Activated T-helper 2 cell treated with anti-CD3 and anti-CD28 coated beads, Interferon-gamma antibody, Interleukin-2, Interleukin-4, amounts not matched to agents 10 μg/mL and 5 μg/mL and 100 μg/mL, durations not matched to agents 14 hours and 24 hours and 36 hours (primary cell): Measurements from ENCODE around the gene GPR27. TPM values are rescaled to one million over a fixed set of nuclear protein-coding genes. Genes with fewer than 3 reads are reported as not detected.

Source experiments
- DNase-seq: peaks from one replicate; pipeline ENCODE4 v3.0.0; 2021; ENCODE audit warnings: low spot score
- H3K27ac Mint-ChIP-seq: one replicate; pipeline ENCODE4 v1.8.0; 2021; ENCODE audit warnings: mixed read lengths
- H3K27me3 Mint-ChIP-seq: one replicate; pipeline ENCODE4 v1.8.0; 2021; ENCODE audit warnings: low read depth, mixed read lengths
- H3K36me3 Mint-ChIP-seq: one replicate; pipeline ENCODE4 v1.8.0; 2021; ENCODE audit warnings: low read depth, mixed read lengths
- H3K4me1 Mint-ChIP-seq: one replicate; pipeline ENCODE4 v1.8.0; 2021; ENCODE audit warnings: low read depth, mixed read lengths
- H3K4me3 Mint-ChIP-seq: one replicate; pipeline ENCODE4 v1.8.0; 2021; ENCODE audit warnings: low read depth, mild to moderate bottlenecking, moderate library complexity, mixed read lengths
- H3K9me3 Mint-ChIP-seq: one replicate; pipeline ENCODE4 v1.8.0; 2021; ENCODE audit warnings: mixed read lengths
- intact Hi-C: fragments of 100-400 bp; cut with micrococcal nuclease; formaldehyde crosslinking; loops from one replicate; pipeline ENCODE4 v1.15.1; 2023
- total RNA-seq: library from RNA; stranded (reverse); gene quantifications from 2 replicates; pipeline ENCODE4 v1.2.3, GENCODE V29; 2022

The GPR27 gene
- total RNA-seq, 1 donor from 2014 or later, result 0.62 TPM

- no peaks in the 10 kb centered on the region for H3K36me3 Mint-ChIP-seq
- no peaks in the 10 kb centered on the region for H3K9me3 Mint-ChIP-seq
- DNase-seq, result no peak
- no peak overlapping the region for H3K4me3 Mint-ChIP-seq
- H3K27ac Mint-ChIP-seq, result no peak overlapping the region
- H3K27me3 Mint-ChIP-seq, result peaks cover 60% of the 10 kb centered on the region
- peaks cover 33% of the 10 kb centered on the region for H3K4me1 Mint-ChIP-seq
- intact Hi-C loops, result no loop called here
Observed at GRCh38 chr3:71783152-71783551, 29.5 kb downstream of the GPR27 start.

GRCh38 chr3:71784201-71784913 is 30.7 kb downstream of the GPR27 start:
- H3K27me3 Mint-ChIP-seq, result peaks cover 60% of the 10 kb centered on the region

GRCh38 chr3:71784914-71785531 is 31.4 kb downstream of the GPR27 start, which contains the start of gene PROK2:
PROK2 (minus strand) TSS chr3:71785148; CDS start chr3:71785052, 96 bp downstream.
- H3K9me3 Mint-ChIP-seq, result no peaks in the 10 kb centered on the region
- peak within 1 kb of the TSS; percentile 53 for H3K27ac Mint-ChIP-seq
- DNase-seq, result no peak
- peaks cover 60% of the 10 kb centered on the region for H3K27me3 Mint-ChIP-seq
- intact Hi-C loops, result no loop called here
- no peaks in the 10 kb centered on the region for H3K36me3 Mint-ChIP-seq
- H3K4me3 Mint-ChIP-seq, result peak within 1 kb of the TSS; percentile 75
- H3K4me1 Mint-ChIP-seq, result peaks cover 23% of the 10 kb centered on the region

More at GRCh38 chr3:71784201-71784913, 30.7 kb downstream of the GPR27 start:
- no peaks in the 10 kb centered on the region for H3K36me3 Mint-ChIP-seq
- H3K9me3 Mint-ChIP-seq, result no peaks in the 10 kb centered on the region
- peak overlapping the region; percentile 53 for H3K27ac Mint-ChIP-seq
- no peak for DNase-seq
- H3K4me3 Mint-ChIP-seq, result peak overlapping the region; percentile 75
- intact Hi-C loops, result no loop called here
- H3K4me1 Mint-ChIP-seq, result peaks cover 29% of the 10 kb centered on the region

GRCh38 chr3:71785532-71786216 is 32.0 kb downstream of the GPR27 start:
- no peak for DNase-seq
- intact Hi-C loops, result no loop called here
- peak overlapping the region; percentile 73 for H3K4me3 Mint-ChIP-seq
- no peaks in the 10 kb centered on the region for H3K36me3 Mint-ChIP-seq
- peaks cover 17% of the 10 kb centered on the region for H3K4me1 Mint-ChIP-seq
- H3K27ac Mint-ChIP-seq, result no peak overlapping the region
- no peaks in the 10 kb centered on the region for H3K9me3 Mint-ChIP-seq
- H3K27me3 Mint-ChIP-seq, result peaks cover 65% of the 10 kb centered on the region

- H3K27ac Mint-ChIP-seq, result no peak overlapping the region
- H3K27me3 Mint-ChIP-seq, result peaks cover 64% of the 10 kb centered on the region
- DNase-seq, result no peak
- intact Hi-C loops, result no loop called here
- peak overlapping the region; percentile 73 for H3K4me3 Mint-ChIP-seq
- peaks cover 16% of the 10 kb centered on the region for H3K4me1 Mint-ChIP-seq
- no peaks in the 10 kb centered on the region for H3K36me3 Mint-ChIP-seq
- no peaks in the 10 kb centered on the region for H3K9me3 Mint-ChIP-seq
Observed at GRCh38 chr3:71786217-71786549, 32.5 kb downstream of the GPR27 start.

GRCh38 chr3:71786551-71786950 is 32.9 kb downstream of the GPR27 start:
- Mint-ChIP-seq H3K9me3 (no peaks in the 10 kb centered on the region), H3K36me3 (no peaks in the 10 kb centered on the region), H3K4me3 (no peak overlapping the region), H3K27ac (no peak overlapping the region), H3K4me1 (peaks cover 16% of the 10 kb centered on the region), H3K27me3 (peaks cover 64% of the 10 kb centered on the region)
- intact Hi-C loops, result no loop called here
- DNase-seq, result no peak

- no peak for DNase-seq
- intact Hi-C loops, result no loop called here
- Mint-ChIP-seq H3K27me3 (peaks cover 56% of the 10 kb centered on the region), H3K4me1 (peaks cover 16% of the 10 kb centered on the region), H3K36me3 (no peaks in the 10 kb centered on the region), H3K9me3 (no peaks in the 10 kb centered on the region), H3K4me3 (no peak overlapping the region), H3K27ac (no peak overlapping the region)
Observed at GRCh38 chr3:71787851-71788405, 34.3 kb downstream of the GPR27 start.

- H3K27me3 Mint-ChIP-seq, result peaks cover 49% of the 10 kb centered on the region
Observed at GRCh38 chr3:71789922-71790321, 36.3 kb downstream of the GPR27 start.

GRCh38 chr3:71791634-71792033 is 38.0 kb downstream of the GPR27 start:
- DNase-seq, result no peak
- no peaks in the 10 kb centered on the region for H3K36me3 Mint-ChIP-seq
- H3K4me3 Mint-ChIP-seq, result no peak overlapping the region
- peaks cover 39% of the 10 kb centered on the region for H3K27me3 Mint-ChIP-seq
- no peaks in the 10 kb centered on the region for H3K4me1 Mint-ChIP-seq
- intact Hi-C loops, result no loop called here
- no peaks in the 10 kb centered on the region for H3K9me3 Mint-ChIP-seq
- no peak overlapping the region for H3K27ac Mint-ChIP-seq

More at GRCh38 chr3:71789922-71790321, 36.3 kb downstream of the GPR27 start:
- H3K4me3 Mint-ChIP-seq, result no peak overlapping the region
- intact Hi-C loops, result no loop called here
- H3K36me3 Mint-ChIP-seq, result no peaks in the 10 kb centered on the region
- H3K4me1 Mint-ChIP-seq, result peaks cover 7% of the 10 kb centered on the region
- H3K27ac Mint-ChIP-seq, result no peak overlapping the region
- H3K9me3 Mint-ChIP-seq, result no peaks in the 10 kb centered on the region
- no peak for DNase-seq

GRCh38 chr3:71796290-71796689 is 42.6 kb downstream of the GPR27 start:
- no peak for DNase-seq
- H3K27me3 Mint-ChIP-seq, result peaks cover 32% of the 10 kb centered on the region
- no peaks in the 10 kb centered on the region for H3K4me1 Mint-ChIP-seq
- no peak overlapping the region for H3K4me3 Mint-ChIP-seq
- H3K9me3 Mint-ChIP-seq, result no peaks in the 10 kb centered on the region
- no peak overlapping the region for H3K27ac Mint-ChIP-seq
- intact Hi-C loops, result no loop called here
- no peaks in the 10 kb centered on the region for H3K36me3 Mint-ChIP-seq

- intact Hi-C loops, result no loop called here
- H3K27me3 Mint-ChIP-seq, result peaks cover 36% of the 10 kb centered on the region
- no peaks in the 10 kb centered on the region for H3K4me1 Mint-ChIP-seq
- DNase-seq, result no peak
- H3K36me3 Mint-ChIP-seq, result no peaks in the 10 kb centered on the region
- H3K9me3 Mint-ChIP-seq, result no peaks in the 10 kb centered on the region
- no peak overlapping the region for H3K4me3 Mint-ChIP-seq
- H3K27ac Mint-ChIP-seq, result no peak overlapping the region
Observed at GRCh38 chr3:71797455-71797854, 43.8 kb downstream of the GPR27 start.

- H3K4me3 Mint-ChIP-seq, result no peak overlapping the region
- intact Hi-C loops, result no loop called here
- H3K4me1 Mint-ChIP-seq, result no peaks in the 10 kb centered on the region
- no peaks in the 10 kb centered on the region for H3K9me3 Mint-ChIP-seq
- H3K36me3 Mint-ChIP-seq, result no peaks in the 10 kb centered on the region
- peaks cover 32% of the 10 kb centered on the region for H3K27me3 Mint-ChIP-seq
- H3K27ac Mint-ChIP-seq, result no peak overlapping the region
- DNase-seq, result no peak
Observed at GRCh38 chr3:71800023-71800422, 46.4 kb downstream of the GPR27 start.

GRCh38 chr3:71801986-71802385 is 48.3 kb downstream of the GPR27 start:
- Mint-ChIP-seq H3K27ac (no peak overlapping the region), H3K4me3 (no peak overlapping the region), H3K4me1 (no peaks in the 10 kb centered on the region), H3K36me3 (no peaks in the 10 kb centered on the region), H3K27me3 (peaks cover 30% of the 10 kb centered on the region), H3K9me3 (no peaks in the 10 kb centered on the region)
- DNase-seq, result no peak
- intact Hi-C loops, result no loop called here
